H9 (cell line): ENCODE results near the gene DBH. TPM values are rescaled to one million over a fixed set of nuclear protein-coding genes. Genes with fewer than 3 reads are reported as not detected.

ENCODE experiments used
- DNase-seq: peaks from one replicate; pipeline ENCODE4 v3.0.0-alpha.2; 2017
- H2AFZ ChIP-seq: one replicate; pipeline ENCODE4 v1.6.1; 2013; ENCODE audit warnings: mild to moderate bottlenecking, low read length, control low read depth, moderate library complexity
- H2AK5ac ChIP-seq: 2 replicates; pipeline ENCODE4 v1.6.1; 2013; ENCODE audit warnings: low read length, control low read depth, mixed read lengths; ENCODE audit not compliant: insufficient read length
- H2BK120ac ChIP-seq: one replicate; pipeline ENCODE4 v1.6.1; 2013; ENCODE audit warnings: low read depth, mild to moderate bottlenecking, low read length, control low read depth, inconsistent platforms; ENCODE audit not compliant: poor library complexity, severe bottlenecking
- H2BK12ac ChIP-seq: 2 replicates; pipeline ENCODE4 v1.6.1; 2013; ENCODE audit warnings: low read length, control low read depth, mixed read lengths, low read depth; ENCODE audit not compliant: insufficient read length
- H2BK15ac ChIP-seq: 2 replicates; pipeline ENCODE4 v1.6.1; 2013; ENCODE audit warnings: low read depth, low read length, control low read depth
- H2BK20ac ChIP-seq: one replicate; pipeline ENCODE4 v1.6.1; 2013; ENCODE audit warnings: low read depth, mild to moderate bottlenecking, low read length, control low read depth, inconsistent platforms; ENCODE audit not compliant: poor library complexity, severe bottlenecking
- H2BK5ac ChIP-seq: 2 replicates; pipeline ENCODE4 v1.6.1; 2013; ENCODE audit warnings: low read length, control low read depth, mixed read lengths; ENCODE audit not compliant: insufficient read length
- H3K14ac ChIP-seq: 2 replicates; pipeline ENCODE4 v1.6.1; 2013; ENCODE audit warnings: low read length, control low read depth; ENCODE audit not compliant: insufficient read depth
- H3K18ac ChIP-seq: 2 replicates; pipeline ENCODE4 v1.6.1; 2013; ENCODE audit warnings: low read depth, mild to moderate bottlenecking, mixed read lengths, low read length, control low read depth; ENCODE audit not compliant: insufficient read length
- H3K23ac ChIP-seq: 2 replicates; pipeline ENCODE4 v1.6.1; 2013; ENCODE audit warnings: low read length, control low read depth, mixed read lengths, low read depth; ENCODE audit not compliant: insufficient read length
- H3K23me2 ChIP-seq: 2 replicates; pipeline ENCODE4 v1.6.1; 2013; ENCODE audit warnings: low read depth, mild to moderate bottlenecking, mixed read lengths, low read length, control low read depth; ENCODE audit not compliant: insufficient read length, poor library complexity, severe bottlenecking
- H3K27ac ChIP-seq: 2 replicates; pipeline ENCODE4 v1.5.1; 2013; ENCODE audit warnings: low read length, control low read depth, mixed read lengths, low read depth; ENCODE audit not compliant: insufficient read length
- H3K27me3 ChIP-seq: 2 replicates; pipeline ENCODE4 v1.6.1; 2013; ENCODE audit warnings: low read length, control low read depth, inconsistent platforms; ENCODE audit not compliant: insufficient read depth
- H3K4ac ChIP-seq: 2 replicates; pipeline ENCODE4 v1.6.1; 2013; ENCODE audit warnings: low read depth, mild to moderate bottlenecking, control low read depth, inconsistent platforms, low read length, moderate library complexity
- H3K4me1 ChIP-seq: 2 replicates; pipeline ENCODE4 v1.6.1; 2013; ENCODE audit warnings: low read length, control low read depth, inconsistent platforms; ENCODE audit not compliant: insufficient read depth
- H3K4me2 ChIP-seq: 2 replicates; pipeline ENCODE4 v1.6.1; 2013; ENCODE audit warnings: low read length, control low read depth, mixed read lengths; ENCODE audit not compliant: insufficient read length, insufficient read depth
- H3K56ac ChIP-seq: 2 replicates; pipeline ENCODE4 v1.6.1; 2013; ENCODE audit warnings: low read depth, mild to moderate bottlenecking, mixed read lengths, low read length, control low read depth; ENCODE audit not compliant: insufficient read length
- H3K79me1 ChIP-seq: 2 replicates; pipeline ENCODE4 v1.6.1; 2013; ENCODE audit warnings: low read depth, mild to moderate bottlenecking, moderate library complexity, low read length, control low read depth, inconsistent platforms; ENCODE audit not compliant: insufficient read depth, poor library complexity, severe bottlenecking
- H3K79me2 ChIP-seq: 2 replicates; pipeline ENCODE4 v1.6.1; 2013; ENCODE audit warnings: low read length, control low read depth, inconsistent platforms; ENCODE audit not compliant: insufficient read depth
- H3K9ac ChIP-seq: 2 replicates; pipeline ENCODE4 v1.6.1; 2013; ENCODE audit warnings: low read length, control low read depth, mixed read lengths; ENCODE audit not compliant: insufficient read length; ENCODE audit errors: extremely low read depth
- H3K9me3 ChIP-seq: one replicate; pipeline ENCODE4 v1.6.1; 2013; ENCODE audit warnings: low read depth, low read length, inconsistent platforms; ENCODE audit not compliant: control insufficient read depth
- H3T11ph ChIP-seq: one replicate; pipeline ENCODE4 v1.6.1; 2013; ENCODE audit warnings: mild to moderate bottlenecking, low read length, control low read depth, inconsistent platforms
- H4K20me1 ChIP-seq: one replicate; pipeline ENCODE4 v1.6.1; 2013; ENCODE audit not compliant: control insufficient read depth, insufficient read length, insufficient read depth
- H4K5ac ChIP-seq: 2 replicates; pipeline ENCODE4 v1.6.1; 2013; ENCODE audit warnings: low read depth, mild to moderate bottlenecking, mixed read lengths, low read length, control low read depth; ENCODE audit not compliant: insufficient read length
- H4K8ac ChIP-seq: replicated peaks from 2 replicates; pipeline ENCODE4 v1.6.1; 2013; ENCODE audit warnings: low read length, control low read depth, mixed read lengths, low read depth; ENCODE audit not compliant: insufficient read length
- H4K91ac ChIP-seq: 2 replicates; pipeline ENCODE4 v1.6.1; 2013; ENCODE audit warnings: low read depth, mild to moderate bottlenecking, moderate library complexity, mixed read lengths, low read length, control low read depth; ENCODE audit not compliant: insufficient read length
- H3K27ac Mint-ChIP-seq, 3 experiments: 2 replicates in 2 of 3; 3 replicates in 1 of 3; pipeline ENCODE4 v1.8.0; 2020 to 2021; ENCODE audit warnings: mixed read lengths in 3 of 3, mild to moderate bottlenecking in 1 of 3, moderate library complexity in 1 of 3
- H3K27me3 Mint-ChIP-seq: 2 replicates; pipeline ENCODE4 v1.8.0; 2021; ENCODE audit warnings: low read depth, mild to moderate bottlenecking, moderate library complexity, mixed read lengths
- H3K36me3 Mint-ChIP-seq, 3 experiments: 2 replicates in 2 of 3; 3 replicates in 1 of 3; pipeline ENCODE4 v1.8.0; 2020 to 2021; ENCODE audit warnings: low read depth in 3 of 3, mixed read lengths in 3 of 3; ENCODE audit not compliant: insufficient read depth in 1 of 3
- H3K4me1 Mint-ChIP-seq, 2 experiments: 2 replicates each; pipeline ENCODE4 v1.8.0; 2020; ENCODE audit warnings: mixed read lengths in 2 of 2
- H3K4me3 Mint-ChIP-seq, 2 experiments: 2 replicates in 1 of 2; 3 replicates in 1 of 2; pipeline ENCODE4 v1.8.0; 2020 to 2021; ENCODE audit warnings: mild to moderate bottlenecking in 2 of 2, mixed read lengths in 2 of 2, moderate library complexity in 1 of 2
- H3K9me3 Mint-ChIP-seq, 2 experiments: 2 replicates in 1 of 2; 3 replicates in 1 of 2; pipeline ENCODE4 v1.8.0; 2020; ENCODE audit warnings: mild to moderate bottlenecking in 2 of 2, mixed read lengths in 2 of 2, moderate library complexity in 1 of 2
- CTCF ChIP-seq: fragments of 200-600 bp; sonication (generic); conservative IDR thresholded peaks from 3 replicates; pipeline ENCODE4 v1.8.0; 2021; ENCODE audit warnings: antibody characterized with exemption, mild to moderate bottlenecking
- WGBS: extraction: QIAGEN DNeasy Blood & Tissue Kit; methylation state at CpG from one replicate; pipeline ENCODE4 v1.1.7; 2013; ENCODE audit warnings: missing lambda C conversion rate, low lambda C conversion rate, mixed read lengths; ENCODE audit not compliant: insufficient read length; ENCODE audit errors: extremely low coverage; 5-methylcytosine and 5-hydroxymethylcytosine counted together
- total RNA-seq: library from RNA; stranded (reverse); gene quantifications from 2 replicates; pipeline ENCODE4 v1.2.1, GENCODE V29; 2021

Gene DBH
- total RNA-seq, 1 experiment from 2014 or later: not detected

DNA sequence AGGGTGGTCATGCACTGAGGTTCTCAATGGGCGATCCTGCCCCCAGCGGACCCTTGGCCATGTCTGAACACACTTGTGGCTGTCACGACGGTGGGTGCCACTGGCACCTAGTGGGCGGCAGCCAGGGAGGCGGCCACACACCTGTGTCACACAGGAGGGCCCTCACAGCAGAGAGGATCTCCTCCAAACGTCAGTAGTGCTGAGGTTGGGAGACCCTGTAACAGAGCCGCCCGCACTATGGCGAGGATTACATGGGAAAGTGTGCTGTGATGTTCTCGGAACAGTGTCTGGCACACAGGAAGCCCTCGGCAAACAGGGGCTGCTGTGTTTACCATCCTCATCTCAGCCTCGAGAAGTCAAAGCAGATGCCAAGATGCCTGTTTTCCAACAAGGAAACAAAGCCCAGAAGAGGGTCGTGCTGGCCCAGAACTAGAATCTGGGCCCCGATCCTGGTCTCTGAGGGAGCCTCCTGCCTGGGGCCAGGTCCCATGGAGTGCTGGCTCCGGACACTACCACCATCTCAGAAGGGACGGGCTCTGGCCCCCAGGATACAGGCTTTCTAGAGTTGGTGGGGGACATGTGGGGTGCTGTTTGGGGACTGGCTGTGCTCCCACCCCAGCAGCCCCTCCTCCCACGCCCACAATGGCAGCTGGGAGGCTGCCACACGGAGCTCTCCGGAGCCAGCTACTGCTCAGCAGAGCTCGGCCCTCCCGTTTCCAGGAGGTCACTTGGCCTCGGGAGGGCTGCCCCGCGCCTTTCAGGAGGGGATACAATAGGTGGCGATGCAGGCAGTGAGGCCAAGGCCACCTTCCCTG, 48.2 kb downstream of the DBH start:
- Histone ChIP-seq H2AK5ac (no peak overlapping the region), H3K4ac (no peak overlapping the region), H2BK15ac (no peak overlapping the region), H2AFZ (no peak overlapping the region), H3K9me3 (no peaks in the 10 kb centered on the region), H4K91ac (no peak overlapping the region), H4K5ac (no peak overlapping the region), H3K23ac (no peak overlapping the region), H4K20me1 (peaks cover 2% of the 10 kb centered on the region), H4K8ac (no peak overlapping the region), H2BK120ac (no peak overlapping the region), H3K27ac (no peak overlapping the region), H3T11ph (no peak overlapping the region), H3K79me2 (no peaks in the 10 kb centered on the region), H3K14ac (no peak overlapping the region), H2BK5ac (no peak overlapping the region), H3K4me2 (no peak overlapping the region), H3K27me3 (no peaks in the 10 kb centered on the region), H3K9ac (no peak overlapping the region), H3K23me2 (peaks cover 2% of the 10 kb centered on the region), H2BK20ac (no peak overlapping the region), H3K4me1 (no peaks in the 10 kb centered on the region), H2BK12ac (no peak overlapping the region), H3K18ac (no peak overlapping the region), H3K56ac (no peak overlapping the region), H3K79me1 (no peaks in the 10 kb centered on the region)
- no peaks in the 10 kb centered on the region for H3K9me3 Mint-ChIP-seq
- H3K27me3 Mint-ChIP-seq: no peaks in the 10 kb centered on the region; the same call in 1 of the 2 replicates
- no peak overlapping the region; a peak in 1 of 7 replicates for H3K27ac Mint-ChIP-seq
- no peaks in the 10 kb centered on the region for H3K36me3 Mint-ChIP-seq
- DNase-seq: no peak
- no CpG with 5 or more reads among the region's 26 CpGs for WGBS
- TF ChIP-seq CTCF: no peak
- 0 out of 4 replicates have a peak, but pooled peaks cover 2 to 5% of the 10 kb centered on the region in 2 experiments for H3K4me1 Mint-ChIP-seq
- no peak overlapping the region for H3K4me3 Mint-ChIP-seq
